GM18499 (cell line): ENCODE results near the gene RARB.

ENCODE experiments used
- ATAC-seq: cut with Tn5 transposase; IDR thresholded peaks from one replicate; pipeline ENCODE4 v1.9.1; 2021; ENCODE audit warnings: moderate number of reproducible peaks; ENCODE audit not compliant: insufficient read depth, unreplicated experiment

The RARB gene

GRCh38 chr3:25497096-25497495, 69.0 kb downstream of the RARB start:
- ATAC-seq, result no peak

GRCh38 chr3:25500706-25501210, 72.7 kb downstream of the RARB start:
- ATAC-seq, result no peak

- ATAC-seq, result no peak
These were observed 74.2 kb downstream of the RARB start for GRCh38 chr3:25502233-25502632.

- no peak for ATAC-seq
These were observed 75.8 kb downstream of the RARB start for GRCh38 chr3:25503898-25504301.

- ATAC-seq, result no peak
These were observed 77.5 kb downstream of the RARB start for GRCh38 chr3:25505581-25505980.

- ATAC-seq, result no peak
These were observed 79.7 kb downstream of the RARB start for GRCh38 chr3:25507811-25508210.

GRCh38 chr3:25508433-25508832, 80.4 kb downstream of the RARB start:
- ATAC-seq, result no peak

- no peak for ATAC-seq
These were observed 80.8 kb downstream of the RARB start for GRCh38 chr3:25508901-25509300.

- no peak for ATAC-seq
These were observed 82.7 kb downstream of the RARB start for GRCh38 chr3:25510797-25511196.

- ATAC-seq, result no peak
These were observed 84.1 kb downstream of the RARB start for GRCh38 chr3:25511972-25512721.

GRCh38 chr3:25513642-25514266, 85.7 kb downstream of the RARB start:
- no peak for ATAC-seq

- no peak for ATAC-seq
These were observed 87.1 kb downstream of the RARB start for GRCh38 chr3:25515171-25515570.

- no peak for ATAC-seq
These were observed 93.0 kb downstream of the RARB start for GRCh38 chr3:25520926-25521559.

- no peak for ATAC-seq
These were observed 99.3 kb downstream of the RARB start for GRCh38 chr3:25527336-25527735.

- ATAC-seq, result no peak
These were observed 99.7 kb downstream of the RARB start for GRCh38 chr3:25527801-25528200.

GRCh38 chr3:25531971-25532370, 103.9 kb downstream of the RARB start:
- no peak for ATAC-seq

GRCh38 chr3:25532431-25533162, 104.5 kb downstream of the RARB start:
- no peak for ATAC-seq

- no peak for ATAC-seq
These were observed 105.3 kb downstream of the RARB start for GRCh38 chr3:25533399-25533798.

GRCh38 chr3:25534007-25534406, 105.9 kb downstream of the RARB start:
- no peak for ATAC-seq

GRCh38 chr3:25536521-25537391, 108.7 kb downstream of the RARB start:
- ATAC-seq, result no peak
